SK-N-SH treated with all-trans-retinoic acid at 6 μM for 48 hours (cell line): ENCODE measurements around the gene RNF213.

ENCODE experiments used
- CREB5 ChIP-seq: fragments of 250-450 bp; sonication (Bioruptor Pico); IDR thresholded peaks from 2 replicates; pipeline ENCODE4 v1.5.1; 2020; ENCODE audit warnings: low read depth, mild to moderate bottlenecking, moderate library complexity
- PATZ1 ChIP-seq: fragments of 250-450 bp; sonication (Bioruptor Pico); IDR thresholded peaks from 2 replicates; pipeline ENCODE4 v1.8.0; 2020; ENCODE audit warnings: mild to moderate bottlenecking, moderate library complexity, borderline replicate concordance
- POU6F1 ChIP-seq: fragments of 250-450 bp; sonication (Bioruptor Pico); IDR thresholded peaks from 2 replicates; pipeline ENCODE4 v1.8.0; 2021; ENCODE audit warnings: low read depth, mild to moderate bottlenecking, moderate library complexity, borderline replicate concordance
- RARB ChIP-seq: fragments of 250-450 bp; sonication (Bioruptor Pico); IDR thresholded peaks from 2 replicates; pipeline ENCODE4 v1.8.0; 2021; ENCODE audit warnings: mild to moderate bottlenecking, moderate library complexity
- TCF4 ChIP-seq: fragments of 250-450 bp; sonication (Bioruptor Pico); IDR thresholded peaks from 2 replicates; pipeline ENCODE4 v1.8.0; 2021; ENCODE audit warnings: mild to moderate bottlenecking, moderate library complexity, borderline replicate concordance
- TOX ChIP-seq: fragments of 250-450 bp; sonication (Bioruptor Pico); IDR thresholded peaks from 2 replicates; pipeline ENCODE4 v1.8.0; 2021; ENCODE audit warnings: mild to moderate bottlenecking, moderate library complexity, borderline replicate concordance
- TSHZ2 ChIP-seq: fragments of 250-450 bp; sonication (Bioruptor Pico); IDR thresholded peaks from 2 replicates; pipeline ENCODE4 v1.5.0; 2020; ENCODE audit warnings: mild to moderate bottlenecking, moderate library complexity
- ZNF70 ChIP-seq: fragments of 450-650 bp; formaldehyde crosslinking; IDR thresholded peaks from 2 replicates; pipeline ENCODE4 v1.5.0; 2020; ENCODE audit warnings: mild to moderate bottlenecking, moderate library complexity

- TF ChIP-seq POU6F1 (CRISPR knock-in tag) (no peak), TCF4 (CRISPR knock-in tag) (no peak), PATZ1 (no peak), RARB (CRISPR knock-in tag) (no peak), CREB5 (no peak), TOX (CRISPR knock-in tag) (no peak), ZNF70 (CRISPR knock-in tag) (no peak), TSHZ2 (CRISPR knock-in tag) (no peak)
Observed at GRCh38 chr17:80212511-80212910, 48.1 kb upstream of the RNF213 start.
